ENCODE measurements around the gene ALDOB. TPM values are rescaled to one million over a fixed set of nuclear protein-coding genes. Genes with fewer than 3 reads are reported as not detected.

The ALDOB gene
- total and polyA plus RNA-seq, 2 of the 13 experiments (the other 11 are each of a cell fraction or from before 2014, with no cell fraction given): 0.29 to 0.97 TPM

DNA sequence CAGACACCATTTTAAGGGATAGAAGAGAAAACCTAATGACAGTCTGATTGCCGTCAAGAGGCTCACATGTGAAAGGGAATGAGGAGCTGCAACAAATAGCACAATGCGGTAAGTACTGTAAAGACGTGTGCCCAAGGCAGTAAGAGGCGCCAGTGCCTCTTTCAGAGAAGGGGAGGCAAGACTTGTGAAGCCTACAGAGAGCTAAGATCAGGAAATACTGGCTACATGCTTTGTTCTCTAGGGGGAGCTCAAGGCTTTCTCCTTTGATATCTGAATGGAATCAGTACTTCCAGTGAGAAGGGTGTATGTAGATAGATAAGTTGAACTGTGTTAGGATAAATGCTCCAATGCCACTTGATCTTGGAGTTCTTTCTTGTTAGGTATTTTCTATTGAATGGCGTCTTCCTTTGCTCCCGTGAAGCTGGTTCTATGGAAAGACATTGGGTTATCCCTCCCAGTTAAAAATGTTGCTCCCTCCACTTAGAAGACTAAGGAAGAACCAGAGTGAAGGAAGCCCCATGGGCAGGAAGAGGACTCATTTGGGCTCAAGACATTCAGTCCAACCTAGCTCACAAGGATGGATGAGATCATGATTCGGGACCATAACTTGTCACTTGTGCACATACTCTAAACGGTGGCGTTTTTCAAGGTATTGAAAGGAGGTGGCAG, 23.5 kb upstream of the ALDOB start (continued):
- TF ChIP-seq LCORL (IDR thresholded peaks at IDR 0.05) (no peak), LCORL (CRISPR knock-in tag; IDR thresholded peaks at IDR 0.05) (0 out of 2 replicates have a peak, but pooled peaks have one; percentile 34), ZNF253 (CRISPR knock-in tag; IDR thresholded peaks at IDR 0.05; ENCODE audit: borderline replicate concordance) (no peak), SMC3 (IDR thresholded peaks at IDR 0.05; ENCODE audit: low read length) (peak; percentile 90), THYN1 (CRISPR knock-in tag; IDR thresholded peaks at IDR 0.05; ENCODE audit: borderline replicate concordance, low read depth) (no peak), NPAS2 (CRISPR knock-in tag; IDR thresholded peaks at IDR 0.05; ENCODE audit: borderline replicate concordance) (no peak), RAD21 (CRISPR knock-in tag; IDR thresholded peaks at IDR 0.05) (peak; percentile 80), ZNF780A (CRISPR knock-in tag; IDR thresholded peaks at IDR 0.05) (no peak), NAIF1 (CRISPR knock-in tag; IDR thresholded peaks at IDR 0.05; ENCODE audit: borderline replicate concordance) (no peak), MBD4 (IDR thresholded peaks at IDR 0.05; ENCODE audit: borderline replicate concordance, low read length) (no peak), ZBTB3 (CRISPR knock-in tag; IDR thresholded peaks at IDR 0.05; ENCODE audit: borderline replicate concordance, low read depth) (no peak), SP4 (CRISPR knock-in tag; IDR thresholded peaks at IDR 0.05) (0 out of 2 replicates have a peak, but pooled peaks have one; percentile 28), ZNF354B (CRISPR knock-in tag; IDR thresholded peaks at IDR 0.05) (0 out of 2 replicates have a peak, but pooled peaks have one; percentile 15), BRD4 (CRISPR knock-in tag; IDR thresholded peaks at IDR 0.05) (no peak), GATAD2A (CRISPR knock-in tag; IDR thresholded peaks at IDR 0.05) (peak; percentile 31; the same call in 1 of the 2 replicates), ZNF205 (CRISPR knock-in tag; IDR thresholded peaks at IDR 0.05) (0 out of 2 replicates have a peak, but pooled peaks have one; percentile 65)
- TF ChIP-seq, protein P1, sequence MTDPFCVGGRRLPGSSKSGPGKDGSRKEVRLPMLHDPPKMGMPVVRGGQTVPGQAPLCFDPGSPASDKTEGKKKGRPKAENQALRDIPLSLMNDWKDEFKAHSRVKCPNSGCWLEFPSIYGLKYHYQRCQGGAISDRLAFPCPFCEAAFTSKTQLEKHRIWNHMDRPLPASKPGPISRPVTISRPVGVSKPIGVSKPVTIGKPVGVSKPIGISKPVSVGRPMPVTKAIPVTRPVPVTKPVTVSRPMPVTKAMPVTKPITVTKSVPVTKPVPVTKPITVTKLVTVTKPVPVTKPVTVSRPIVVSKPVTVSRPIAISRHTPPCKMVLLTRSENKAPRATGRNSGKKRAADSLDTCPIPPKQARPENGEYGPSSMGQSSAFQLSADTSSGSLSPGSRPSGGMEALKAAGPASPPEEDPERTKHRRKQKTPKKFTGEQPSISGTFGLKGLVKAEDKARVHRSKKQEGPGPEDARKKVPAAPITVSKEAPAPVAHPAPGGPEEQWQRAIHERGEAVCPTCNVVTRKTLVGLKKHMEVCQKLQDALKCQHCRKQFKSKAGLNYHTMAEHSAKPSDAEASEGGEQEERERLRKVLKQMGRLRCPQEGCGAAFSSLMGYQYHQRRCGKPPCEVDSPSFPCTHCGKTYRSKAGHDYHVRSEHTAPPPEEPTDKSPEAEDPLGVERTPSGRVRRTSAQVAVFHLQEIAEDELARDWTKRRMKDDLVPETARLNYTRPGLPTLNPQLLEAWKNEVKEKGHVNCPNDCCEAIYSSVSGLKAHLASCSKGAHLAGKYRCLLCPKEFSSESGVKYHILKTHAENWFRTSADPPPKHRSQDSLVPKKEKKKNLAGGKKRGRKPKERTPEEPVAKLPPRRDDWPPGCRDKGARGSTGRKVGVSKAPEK (CRISPR knock-in tag; IDR thresholded peaks at IDR 0.05; ENCODE audit: borderline replicate concordance): peak; percentile 74; the same call in 1 of the 2 replicates
- TF ChIP-seq, protein P2, sequence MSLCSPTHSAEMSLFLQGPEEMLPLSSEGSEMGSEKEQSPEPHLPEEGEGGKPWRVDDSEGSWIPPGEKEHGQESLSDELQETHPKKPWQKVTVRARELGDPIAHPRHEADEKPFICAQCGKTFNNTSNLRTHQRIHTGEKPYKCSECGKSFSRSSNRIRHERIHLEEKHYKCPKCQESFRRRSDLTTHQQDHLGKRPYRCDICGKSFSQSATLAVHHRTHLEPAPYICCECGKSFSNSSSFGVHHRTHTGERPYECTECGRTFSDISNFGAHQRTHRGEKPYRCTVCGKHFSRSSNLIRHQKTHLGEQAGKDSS (CRISPR knock-in tag; IDR thresholded peaks at IDR 0.05; ENCODE audit: borderline replicate concordance, low read depth): no peak
- TF ChIP-seq, protein P3, sequence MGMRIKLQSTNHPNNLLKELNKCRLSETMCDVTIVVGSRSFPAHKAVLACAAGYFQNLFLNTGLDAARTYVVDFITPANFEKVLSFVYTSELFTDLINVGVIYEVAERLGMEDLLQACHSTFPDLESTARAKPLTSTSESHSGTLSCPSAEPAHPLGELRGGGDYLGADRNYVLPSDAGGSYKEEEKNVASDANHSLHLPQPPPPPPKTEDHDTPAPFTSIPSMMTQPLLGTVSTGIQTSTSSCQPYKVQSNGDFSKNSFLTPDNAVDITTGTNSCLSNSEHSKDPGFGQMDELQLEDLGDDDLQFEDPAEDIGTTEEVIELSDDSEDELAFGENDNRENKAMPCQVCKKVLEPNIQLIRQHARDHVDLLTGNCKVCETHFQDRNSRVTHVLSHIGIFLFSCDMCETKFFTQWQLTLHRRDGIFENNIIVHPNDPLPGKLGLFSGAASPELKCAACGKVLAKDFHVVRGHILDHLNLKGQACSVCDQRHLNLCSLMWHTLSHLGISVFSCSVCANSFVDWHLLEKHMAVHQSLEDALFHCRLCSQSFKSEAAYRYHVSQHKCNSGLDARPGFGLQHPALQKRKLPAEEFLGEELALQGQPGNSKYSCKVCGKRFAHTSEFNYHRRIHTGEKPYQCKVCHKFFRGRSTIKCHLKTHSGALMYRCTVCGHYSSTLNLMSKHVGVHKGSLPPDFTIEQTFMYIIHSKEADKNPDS (CRISPR knock-in tag; IDR thresholded peaks at IDR 0.05): no peak
- TF ChIP-seq, protein P4, sequence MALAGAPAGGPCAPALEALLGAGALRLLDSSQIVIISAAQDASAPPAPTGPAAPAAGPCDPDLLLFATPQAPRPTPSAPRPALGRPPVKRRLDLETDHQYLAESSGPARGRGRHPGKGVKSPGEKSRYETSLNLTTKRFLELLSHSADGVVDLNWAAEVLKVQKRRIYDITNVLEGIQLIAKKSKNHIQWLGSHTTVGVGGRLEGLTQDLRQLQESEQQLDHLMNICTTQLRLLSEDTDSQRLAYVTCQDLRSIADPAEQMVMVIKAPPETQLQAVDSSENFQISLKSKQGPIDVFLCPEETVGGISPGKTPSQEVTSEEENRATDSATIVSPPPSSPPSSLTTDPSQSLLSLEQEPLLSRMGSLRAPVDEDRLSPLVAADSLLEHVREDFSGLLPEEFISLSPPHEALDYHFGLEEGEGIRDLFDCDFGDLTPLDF (CRISPR knock-in tag; IDR thresholded peaks at IDR 0.05): no peak
